Stimulated activated CD8-positive, alpha-beta memory T cell treated with anti-CD3 and anti-CD28 coated beads, Interleukin-7, amount 100 ng/mL, for 4 hours (primary cell): ENCODE results near the gene ICOSLG.
"Not testable (repeated sequence)": the region's sequence is repeated elsewhere in the genome, so short reads cannot be mapped to it uniquely, and the experiment has no call there.

ENCODE experiments used
- DNase-seq, 2 donors: peaks; one replicate each; pipeline ENCODE4 v3.0.0-alpha.2; 2020; ENCODE audit warnings: low read depth in 2 of 2

ICOSLG gene

DNA sequence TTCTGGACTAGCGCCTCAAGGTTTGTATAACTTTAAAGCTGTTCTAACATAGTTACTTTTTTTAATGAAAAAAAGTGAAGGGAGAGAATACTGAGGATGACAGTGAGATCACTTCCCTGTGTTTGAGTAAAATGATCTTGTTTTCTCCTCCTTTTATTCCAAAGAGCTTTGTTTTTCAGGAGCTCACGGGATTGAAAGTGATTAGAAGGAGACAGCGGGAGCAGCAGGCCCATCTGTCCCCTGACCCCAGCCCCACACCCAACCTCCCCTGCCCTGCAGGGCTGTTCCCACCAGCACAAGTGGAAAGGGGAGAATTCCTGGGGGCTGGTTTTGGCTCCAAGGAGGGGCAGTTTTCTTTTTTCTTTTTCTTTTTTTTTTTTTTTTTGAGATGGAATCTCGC lies 23.0 kb upstream of the ICOSLG start:
- DNase-seq, result no peak

GRCh38 chr21:44263221-44263760 lies 22.5 kb upstream of the ICOSLG start:
- no peak for DNase-seq

DNA sequence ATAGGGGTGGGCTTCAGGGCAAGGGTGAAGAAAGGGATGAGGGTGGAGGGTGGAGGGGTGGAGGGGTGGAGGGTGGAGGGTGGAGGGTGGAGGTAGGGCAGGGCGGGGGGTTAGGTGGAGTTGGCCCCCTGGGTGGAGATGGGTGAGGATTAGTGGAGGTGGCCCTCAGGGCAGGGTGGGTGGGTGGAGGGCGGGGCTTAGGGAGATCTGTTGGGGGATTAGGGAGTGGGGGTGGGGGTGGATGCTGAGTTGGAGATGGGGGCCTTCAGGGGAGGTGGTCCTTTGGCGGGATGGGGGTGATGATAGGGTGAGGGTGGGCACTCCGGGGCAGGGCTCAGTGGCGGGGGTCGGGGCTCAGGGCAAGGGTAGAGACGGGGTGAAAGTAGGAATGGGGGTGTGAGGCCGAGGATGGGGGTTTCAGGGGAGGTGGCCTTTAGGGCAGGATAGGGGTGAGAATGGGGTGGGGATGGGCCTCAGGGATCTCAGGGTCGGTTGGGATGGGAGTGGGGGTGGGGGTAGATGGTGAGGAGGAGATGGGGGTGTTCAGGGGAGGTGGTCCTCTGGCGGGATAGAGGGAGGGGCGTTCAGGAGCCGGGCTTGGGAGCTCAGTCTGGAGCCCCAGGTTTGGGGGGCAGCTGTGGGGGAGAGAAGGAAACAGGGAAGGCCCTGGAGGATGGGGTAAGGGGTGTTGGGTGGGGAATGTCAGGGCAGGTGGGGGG lies 21.8 kb upstream of the ICOSLG start:
- no peak for DNase-seq

DNA sequence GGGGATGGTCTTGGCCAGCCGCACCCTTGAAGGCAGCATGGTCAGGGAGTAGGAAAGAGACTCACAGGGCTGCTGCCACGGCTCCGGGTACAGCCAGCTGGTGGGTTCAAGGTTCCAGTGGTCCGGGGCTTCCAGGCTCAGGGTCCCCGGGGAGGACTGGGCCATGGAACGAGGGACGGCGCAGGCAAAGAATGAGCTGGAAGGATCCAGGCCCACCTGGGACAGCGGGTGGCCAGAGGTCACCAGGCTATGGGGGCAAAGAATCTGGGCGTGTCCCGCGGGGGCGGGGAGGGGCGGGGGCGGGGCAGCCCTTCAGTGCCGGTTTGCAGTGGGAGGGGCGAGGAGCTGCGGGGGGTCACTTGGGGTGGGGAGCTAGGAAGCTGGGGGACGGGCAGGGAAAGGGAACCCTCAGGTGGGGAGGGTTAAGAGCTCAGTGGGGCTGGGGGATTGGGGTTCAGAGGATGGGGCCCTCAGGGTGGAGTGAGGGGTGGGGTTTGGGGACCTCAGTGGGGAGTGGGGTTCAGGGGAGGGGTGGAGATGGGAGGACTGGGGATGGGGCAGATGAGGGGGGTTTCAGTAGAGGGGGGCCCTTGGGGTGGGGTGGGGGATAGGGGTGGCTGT lies 21.0 kb upstream of the ICOSLG start, which contains the start of gene DNMT3L:
Gene DNMT3L (minus strand): TSS at position 223 of the 621 bp plus-strand sequence. CDS start 638 bp downstream, outside the sequence.
- DNase-seq, result no peak

DNA sequence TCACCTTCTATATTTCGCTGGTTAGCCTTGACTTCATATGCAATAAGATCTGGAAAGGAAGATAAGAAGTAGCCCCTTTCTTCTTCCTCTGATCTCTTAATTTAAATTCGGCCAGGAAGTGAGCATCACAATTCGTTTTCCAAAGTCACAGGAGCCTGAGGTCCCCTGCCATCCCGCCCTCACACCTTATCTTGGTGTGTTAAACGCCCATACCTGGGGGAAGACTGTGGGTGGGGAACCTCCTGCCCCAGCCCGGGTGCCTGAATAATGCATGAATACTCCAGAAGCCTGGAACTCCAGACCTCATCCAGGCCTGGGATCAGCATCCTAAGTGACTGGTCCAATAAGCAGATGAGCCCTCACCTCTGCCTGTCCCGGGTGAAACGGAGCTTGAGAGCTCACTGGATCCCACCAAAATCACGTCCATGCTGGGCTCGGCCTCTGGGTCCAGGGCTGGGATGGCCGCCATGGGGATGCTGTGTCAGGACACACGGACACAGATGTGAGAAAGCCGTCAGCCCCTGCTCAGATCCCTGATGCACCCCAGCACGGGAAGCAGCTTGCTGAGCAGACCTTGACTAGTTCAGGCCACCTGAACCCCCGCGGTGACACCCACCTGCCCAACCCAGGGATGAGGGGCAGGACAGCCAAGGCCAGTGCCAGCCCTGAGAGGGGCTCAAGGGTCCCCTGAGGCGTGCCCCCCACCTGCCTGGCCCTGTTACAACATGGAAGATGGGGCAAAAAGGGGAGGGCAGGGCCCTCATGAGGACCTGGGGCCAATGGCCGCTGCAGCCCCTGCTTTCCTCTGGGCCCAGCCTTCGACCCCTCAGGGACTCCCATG lies 20.3 kb upstream of the ICOSLG start:
- DNase-seq, result no peak

DNA sequence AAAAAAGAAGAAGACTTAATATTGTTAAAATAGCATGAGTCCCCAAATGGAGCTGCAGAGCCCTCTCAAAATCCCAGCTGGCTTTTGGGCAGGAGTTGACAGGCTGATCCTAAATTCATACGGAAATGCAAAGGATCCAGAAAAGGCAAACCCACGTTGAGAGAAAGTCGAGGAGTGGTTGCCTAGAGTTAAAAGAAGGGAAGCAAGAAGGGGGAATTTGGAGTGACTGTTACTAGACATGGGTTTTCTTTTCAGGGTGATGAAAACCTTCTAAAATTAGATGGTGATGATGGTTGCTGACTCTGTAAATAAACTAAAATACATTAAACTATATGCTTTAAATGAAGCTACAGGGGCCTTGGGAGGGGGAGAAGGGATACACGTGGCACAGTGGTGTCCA lies 19.3 kb upstream of the ICOSLG start:
- DNase-seq, result no peak

GRCh38 chr21:44259082-44259705 lies 18.5 kb upstream of the ICOSLG start:
- no peak for DNase-seq

GRCh38 chr21:44258056-44258725 lies 17.4 kb upstream of the ICOSLG start:
- no peak for DNase-seq

GRCh38 chr21:44255511-44255981 lies 14.8 kb upstream of the ICOSLG start:
- no peak for DNase-seq

DNA sequence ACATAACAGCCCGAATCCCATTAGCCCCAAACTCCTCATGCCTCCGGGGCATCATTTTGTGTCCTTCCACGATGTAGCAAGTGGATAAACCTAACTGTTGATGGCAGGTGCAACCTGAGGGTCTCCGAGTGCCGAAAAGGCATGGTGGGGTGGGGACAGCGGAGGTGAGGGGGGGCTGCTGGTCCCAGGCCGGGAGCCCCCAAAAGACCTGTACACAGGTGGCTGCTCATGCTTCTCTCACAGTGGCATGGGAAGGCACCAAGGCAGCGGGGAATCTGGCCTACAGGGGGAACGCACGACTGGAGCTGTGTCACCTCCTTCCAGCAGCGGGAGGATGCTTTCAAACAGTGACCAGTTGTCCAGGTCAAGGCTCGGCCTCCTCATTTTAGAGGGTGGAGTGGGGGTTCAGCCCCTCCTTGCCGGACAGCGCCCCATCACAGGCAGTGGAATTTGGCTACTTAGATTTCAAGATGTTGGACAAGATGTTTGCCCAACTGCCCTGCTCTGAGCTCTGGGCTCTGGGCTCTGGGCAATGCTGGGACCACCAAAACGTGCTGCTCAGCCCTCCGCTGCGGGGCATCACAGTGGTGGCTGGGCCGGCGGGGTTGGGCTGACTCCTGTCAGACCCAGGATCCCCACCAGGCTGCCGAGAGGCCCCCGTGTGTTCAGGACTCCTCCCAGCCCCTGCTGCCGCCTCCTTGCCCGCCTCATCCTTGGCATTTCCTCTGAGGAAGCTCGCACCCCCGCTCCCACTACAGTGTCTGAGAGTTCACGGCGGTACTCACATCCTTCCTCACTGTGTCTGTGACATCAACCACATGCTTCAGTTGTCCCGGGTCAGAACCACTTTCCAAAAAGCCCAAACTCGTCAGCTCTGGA lies 13.3 kb upstream of the ICOSLG start:
- no peak for DNase-seq

DNA sequence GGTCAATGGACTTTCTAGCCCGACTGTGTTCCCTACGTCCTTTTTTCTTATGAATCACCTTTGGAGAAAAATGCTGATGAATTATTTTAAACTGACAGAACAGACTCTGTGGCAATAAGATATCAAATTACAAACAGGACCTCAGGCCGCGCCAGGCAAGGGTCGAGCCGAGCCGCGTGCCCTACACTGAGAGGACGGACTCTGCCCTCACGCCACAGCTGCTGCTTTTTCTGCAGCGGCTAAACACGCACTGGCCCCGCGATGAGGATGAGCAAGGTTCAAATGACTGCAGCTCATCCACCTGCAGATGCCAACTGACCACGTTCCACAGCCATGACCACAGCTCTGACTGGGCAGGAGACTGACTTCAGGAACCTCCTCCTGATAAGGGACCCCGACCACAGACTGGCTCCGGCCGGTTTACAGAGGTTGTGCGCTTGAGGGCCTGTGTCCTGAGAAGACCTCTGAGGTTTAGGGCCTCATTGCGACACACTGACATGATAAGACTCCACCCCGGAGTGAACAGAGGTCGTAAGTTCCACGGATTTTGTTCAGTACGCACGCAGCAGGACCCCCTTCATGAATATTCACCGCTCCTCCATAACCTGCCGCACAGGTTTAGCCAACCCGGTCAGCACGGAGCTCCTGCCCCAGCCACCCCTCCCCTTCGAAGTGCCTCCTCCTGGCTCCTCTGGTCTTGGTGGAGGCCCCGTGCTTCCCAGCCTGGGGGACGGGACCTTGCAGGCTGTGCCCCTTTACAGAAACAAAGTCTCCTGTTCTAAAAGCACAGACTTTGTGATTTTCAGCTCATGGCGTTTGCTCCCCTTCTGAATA lies 8.7 kb upstream of the ICOSLG start:
- not testable (repeated sequence) for DNase-seq

DNA sequence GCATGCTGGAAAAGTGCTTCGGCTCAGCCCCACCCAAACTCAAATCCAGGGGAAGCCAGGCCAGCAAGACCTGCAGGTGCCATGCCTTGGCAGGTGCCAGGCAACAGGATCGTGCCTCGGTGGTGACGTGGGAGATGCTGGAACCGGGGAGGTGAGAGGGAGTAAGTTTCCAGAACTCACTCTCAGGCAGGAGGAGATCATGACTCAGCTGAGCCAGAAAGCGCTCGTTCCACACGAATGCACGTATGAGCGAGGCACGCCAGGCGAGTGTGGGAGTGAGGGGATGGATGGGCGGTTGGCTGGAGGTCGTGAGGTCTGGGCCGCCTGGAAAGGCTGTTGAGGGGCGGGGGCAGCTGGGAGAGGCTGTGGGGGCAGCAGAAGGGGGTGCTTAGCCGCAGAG lies 7.2 kb upstream of the ICOSLG start:
- not testable (repeated sequence) for DNase-seq

- not testable (repeated sequence) for DNase-seq
These were observed 3.2 kb upstream of the ICOSLG start for GRCh38 chr21:44243980-44244379.

DNA sequence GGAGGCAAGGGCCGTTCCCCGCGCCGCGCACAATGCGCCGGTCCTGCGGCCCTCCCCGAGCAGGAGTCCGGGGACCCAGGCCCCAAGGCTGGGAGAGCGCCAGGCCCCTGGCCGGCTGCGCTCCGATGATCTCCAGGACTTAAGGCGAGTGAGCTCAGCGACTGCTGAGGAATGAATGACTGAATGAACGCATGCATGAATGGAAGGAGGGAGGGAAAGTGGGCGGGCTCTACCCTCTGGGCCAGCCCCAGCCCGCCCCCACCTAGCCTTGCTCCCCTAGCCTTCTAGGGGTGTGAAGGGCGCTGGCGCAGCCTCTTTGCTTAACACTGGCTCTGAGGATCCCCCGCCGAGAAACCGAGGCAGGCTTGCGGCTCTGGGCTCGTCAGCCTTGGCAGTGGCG lies 538 bp upstream of the ICOSLG start:
- DNase-seq, result not testable (repeated sequence)

DNA sequence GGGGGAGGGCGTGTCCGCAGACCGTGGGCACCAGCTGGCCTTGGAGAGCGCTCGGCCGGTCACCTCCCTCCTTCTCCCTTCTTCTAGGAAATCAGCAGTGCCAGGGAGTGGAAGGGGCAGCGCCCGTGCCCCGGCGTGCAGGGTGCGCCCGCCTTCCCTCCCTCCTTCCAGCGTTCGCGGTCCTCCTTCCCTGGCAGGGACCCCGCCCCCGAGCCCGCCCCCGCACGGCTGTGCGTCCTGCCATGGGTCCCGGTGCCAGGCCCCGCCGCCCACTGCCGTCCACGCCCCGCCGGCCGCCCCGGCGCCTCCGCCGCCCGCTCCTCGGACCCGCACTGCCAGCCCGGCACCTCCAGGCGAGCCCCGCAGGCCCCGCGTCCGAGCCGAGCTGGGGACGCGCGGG lies 390 bp downstream of the ICOSLG start:
- not testable (repeated sequence) for DNase-seq

GRCh38 chr21:44229561-44229960 lies 11.2 kb downstream of the ICOSLG start:
- DNase-seq, result not testable (repeated sequence)

- DNase-seq, result not testable (repeated sequence)
These were observed 12.6 kb downstream of the ICOSLG start for GRCh38 chr21:44228109-44228508.

DNA sequence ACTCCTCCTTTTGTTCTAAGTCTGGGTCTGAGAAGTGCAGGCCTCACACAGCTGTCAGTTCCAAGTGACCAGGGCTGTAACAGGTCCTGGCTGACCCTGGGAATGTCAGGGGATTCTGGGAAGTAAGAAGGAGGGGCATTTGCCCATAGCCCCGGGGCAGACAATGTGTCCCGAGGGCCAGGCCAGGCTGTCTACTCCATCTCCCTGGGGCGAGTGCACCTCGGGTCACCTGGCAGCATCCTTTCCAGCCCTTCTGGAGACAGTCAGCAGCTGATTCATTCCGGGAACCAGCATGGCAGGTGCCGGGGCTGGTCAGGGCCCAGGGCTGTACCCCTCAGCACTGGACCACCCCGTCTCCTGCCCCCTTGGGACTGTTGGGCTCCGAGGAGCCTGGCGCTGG lies 13.1 kb downstream of the ICOSLG start:
- not testable (repeated sequence) for DNase-seq

DNA sequence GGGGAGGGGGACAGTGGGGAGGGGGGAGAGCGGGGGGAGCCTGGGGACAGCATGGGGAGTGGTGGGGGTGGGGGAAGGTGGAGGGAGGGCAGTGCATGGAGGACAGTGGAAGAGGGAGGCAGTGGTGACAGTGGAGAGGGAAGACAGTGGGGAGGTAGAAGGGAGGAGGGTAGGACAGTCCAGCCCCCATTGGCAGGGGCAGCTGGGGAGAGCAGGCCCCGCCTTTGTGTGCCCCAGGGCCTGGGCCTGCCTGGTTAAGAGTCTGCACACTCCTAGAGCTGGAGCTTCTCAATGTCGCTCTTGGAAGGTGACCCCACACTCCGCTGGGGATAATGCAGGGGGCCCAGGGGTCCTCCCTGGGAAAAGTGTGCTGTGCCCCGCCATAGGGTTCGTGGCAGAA lies 15.1 kb downstream of the ICOSLG start:
- DNase-seq, result not testable (repeated sequence)
